Neural crest cell (in vitro differentiated cells): Measurements from ENCODE around the gene GABRG3. TPM values are rescaled to one million over a fixed set of nuclear protein-coding genes. Genes with fewer than 3 reads are reported as not detected.

ENCODE experiments used
- DNase-seq: peaks from one replicate; pipeline ENCODE4 v3.0.0; 2021; ENCODE audit warnings: low read depth, mixed read lengths, low spot score
- H3K27ac Mint-ChIP-seq: one replicate; pipeline ENCODE4 v1.8.0; 2021; ENCODE audit warnings: mild to moderate bottlenecking, mixed read lengths; ENCODE audit not compliant: unreplicated experiment
- H3K27me3 Mint-ChIP-seq: 2 replicates; pipeline ENCODE4 v1.8.0; 2021; ENCODE audit warnings: low read depth, mild to moderate bottlenecking, mixed read lengths
- H3K36me3 Mint-ChIP-seq: 2 replicates; pipeline ENCODE4 v1.8.0; 2021; ENCODE audit warnings: low read depth, mild to moderate bottlenecking, mixed read lengths
- H3K4me1 Mint-ChIP-seq: 2 replicates; pipeline ENCODE4 v1.8.0; 2021; ENCODE audit warnings: mixed read lengths
- H3K4me3 Mint-ChIP-seq: one replicate; pipeline ENCODE4 v1.8.0; 2021; ENCODE audit warnings: mild to moderate bottlenecking, mixed read lengths
- H3K9me3 Mint-ChIP-seq: 2 replicates; pipeline ENCODE4 v1.8.0; 2021; ENCODE audit warnings: mixed read lengths
- CTCF ChIP-seq: fragments of 200-600 bp; sonication (generic); conservative IDR thresholded peaks from 2 replicates; pipeline ENCODE4 v1.5.0; 2021; ENCODE audit warnings: antibody characterized with exemption, mild to moderate bottlenecking
- total RNA-seq: library from RNA; stranded (reverse); gene quantifications from 2 replicates; pipeline ENCODE4 v1.2.1, GENCODE V29; 2021

The GABRG3 gene
- total RNA-seq, 1 donor from 2014 or later, result 4.5 TPM

GRCh38 chr15:27480642-27481041 lies 509.7 kb downstream of the GABRG3 start:
- Mint-ChIP-seq H3K27ac (no peak overlapping the region), H3K36me3 (peaks cover 3% of the 10 kb centered on the region), H3K4me3 (no peak overlapping the region), H3K4me1 (peaks cover 24% of the 10 kb centered on the region), H3K9me3 (no peaks in the 10 kb centered on the region), H3K27me3 (no peaks in the 10 kb centered on the region)
- DNase-seq, result no peak
- TF ChIP-seq CTCF, result no peak

- no peak overlapping the region for H3K27ac Mint-ChIP-seq
- H3K4me1 Mint-ChIP-seq, result peaks cover 24% of the 10 kb centered on the region
- H3K4me3 Mint-ChIP-seq, result no peak overlapping the region
- TF ChIP-seq CTCF, result no peak
- H3K27me3 Mint-ChIP-seq, result no peaks in the 10 kb centered on the region
- peaks cover 3% of the 10 kb centered on the region for H3K36me3 Mint-ChIP-seq
- no peak for DNase-seq
- H3K9me3 Mint-ChIP-seq, result no peaks in the 10 kb centered on the region
Observed at GRCh38 chr15:27481768-27482167, 510.8 kb downstream of the GABRG3 start.

GRCh38 chr15:27482287-27482686 lies 511.3 kb downstream of the GABRG3 start:
- H3K4me3 Mint-ChIP-seq, result peak overlapping the region; percentile 11
- DNase-seq, result no peak
- no peak for TF ChIP-seq CTCF
- no peaks in the 10 kb centered on the region for H3K9me3 Mint-ChIP-seq
- peaks cover 24% of the 10 kb centered on the region for H3K4me1 Mint-ChIP-seq
- peaks cover 3% of the 10 kb centered on the region for H3K36me3 Mint-ChIP-seq
- H3K27me3 Mint-ChIP-seq, result no peaks in the 10 kb centered on the region
- no peak overlapping the region for H3K27ac Mint-ChIP-seq

- no peak overlapping the region for H3K27ac Mint-ChIP-seq
Observed at GRCh38 chr15:27483124-27483523, 512.1 kb downstream of the GABRG3 start.

GRCh38 chr15:27485265-27485664 lies 514.3 kb downstream of the GABRG3 start:
- H3K4me1 Mint-ChIP-seq, result peaks cover 24% of the 10 kb centered on the region
- TF ChIP-seq CTCF, result no peak
- H3K4me3 Mint-ChIP-seq, result no peak overlapping the region
- no peak for DNase-seq
- no peaks in the 10 kb centered on the region for H3K9me3 Mint-ChIP-seq
- H3K27ac Mint-ChIP-seq, result no peak overlapping the region
- no peaks in the 10 kb centered on the region for H3K27me3 Mint-ChIP-seq
- H3K36me3 Mint-ChIP-seq, result peaks cover 3% of the 10 kb centered on the region

More at GRCh38 chr15:27483124-27483523, 512.1 kb downstream of the GABRG3 start:
- Mint-ChIP-seq H3K27me3 (no peaks in the 10 kb centered on the region), H3K9me3 (no peaks in the 10 kb centered on the region), H3K36me3 (peaks cover 3% of the 10 kb centered on the region), H3K4me1 (peaks cover 24% of the 10 kb centered on the region), H3K4me3 (no peak overlapping the region)
- DNase-seq, result no peak
- TF ChIP-seq CTCF, result no peak

- Mint-ChIP-seq H3K4me3 (no peak overlapping the region), H3K9me3 (no peaks in the 10 kb centered on the region), H3K4me1 (peaks cover 24% of the 10 kb centered on the region), H3K27ac (no peak overlapping the region), H3K27me3 (no peaks in the 10 kb centered on the region), H3K36me3 (peaks cover 3% of the 10 kb centered on the region)
- DNase-seq, result no peak
- no peak for TF ChIP-seq CTCF
Observed at GRCh38 chr15:27486051-27486450, 515.1 kb downstream of the GABRG3 start.
